ENCODE data around the gene OTX1.

DNA sequence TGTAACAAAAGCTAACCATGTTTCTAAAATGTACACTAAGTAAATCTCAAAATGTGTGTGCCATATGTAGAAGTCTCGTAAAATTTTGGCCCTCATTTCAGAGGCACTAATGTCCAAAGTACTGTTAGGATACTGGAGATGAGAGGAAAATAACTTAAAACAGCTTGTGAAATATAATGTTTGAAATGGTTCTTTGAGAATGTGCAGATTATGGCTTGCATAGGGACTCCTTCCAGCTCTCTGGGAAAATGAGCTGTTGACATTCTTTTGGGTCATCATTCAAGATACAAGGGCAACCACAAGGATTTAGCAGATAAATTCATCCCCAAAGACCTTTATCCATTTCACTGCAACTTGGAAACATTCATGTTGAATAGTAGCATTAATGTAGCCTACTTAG lies 38.1 kb upstream of the OTX1 start:
- TF ChIP-seq CTCF (conservative IDR thresholded peaks at IDR 0.05; ENCODE audit: low read length), result no peak
- no peak for TF ChIP-seq EZH2phosphoT487 (IDR thresholded peaks at IDR 0.05; ENCODE audit: borderline replicate concordance, low read depth, low read length)
